ENCODE measurements around the gene TPRN.
A peak's percentile ranks its signal among the peaks of the same experiment; 100 is the strongest.

TPRN gene

GRCh38 chr9:137186385-137186784 lies 14.2 kb downstream of the TPRN start:
- peaks cover 20% of the 10 kb centered on the region for H3K4me1 ChIP-seq (ENCODE audit: insufficient read depth, low read length, poor library complexity, severe bottlenecking)
- peak overlapping the region; percentile 96 for H3K4me3 ChIP-seq (ENCODE audit: low read length, poor library complexity, severe bottlenecking)
- peaks cover 26% of the 10 kb centered on the region for H4K20me1 ChIP-seq (ENCODE audit: insufficient read depth, low read length, poor library complexity, severe bottlenecking)
- peaks cover 15% of the 10 kb centered on the region; the same call in 1 of the 2 replicates for H3K36me3 ChIP-seq (ENCODE audit: insufficient read depth, low read length)
- H3K9me2 ChIP-seq (replicated peaks; ENCODE audit: low read depth, low read length), result no peaks in the 10 kb centered on the region
- H2AFZ ChIP-seq (ENCODE audit: low read length), result no peak overlapping the region
- TF ChIP-seq EZH2phosphoT487 (IDR thresholded peaks at IDR 0.05; ENCODE audit: borderline replicate concordance) (no peak), CTCF (conservative IDR thresholded peaks at IDR 0.05; ENCODE audit: low read length) (no peak)
- no peak overlapping the region for H3K9ac ChIP-seq (ENCODE audit: low read depth, low read length, poor library complexity, severe bottlenecking)
- H3K27me3 ChIP-seq (ENCODE audit: insufficient read depth, low read length, poor library complexity, severe bottlenecking), result no peaks in the 10 kb centered on the region
- peak overlapping the region; percentile 91 for H3K4me2 ChIP-seq (ENCODE audit: low read depth, low read length, poor library complexity, severe bottlenecking)
- peaks cover 8% of the 10 kb centered on the region; the same call in 1 of the 2 replicates for H3F3A ChIP-seq (ENCODE audit: low read depth)
- peaks cover 54% of the 10 kb centered on the region for H3K79me2 ChIP-seq (ENCODE audit: insufficient read depth, low read length)
- no peaks in the 10 kb centered on the region for H3K9me3 ChIP-seq (ENCODE audit: insufficient read depth, low read depth, low read length)

- Histone ChIP-seq H3K9me2 (replicated peaks; ENCODE audit: low read depth, low read length) (no peaks in the 10 kb centered on the region), H3K4me1 (ENCODE audit: insufficient read depth, low read length, poor library complexity, severe bottlenecking) (peaks cover 20% of the 10 kb centered on the region), H4K20me1 (ENCODE audit: insufficient read depth, low read length, poor library complexity, severe bottlenecking) (peaks cover 26% of the 10 kb centered on the region), H3K4me3 (ENCODE audit: low read length, poor library complexity, severe bottlenecking) (peak overlapping the region; percentile 96), H3K79me2 (ENCODE audit: insufficient read depth, low read length) (peaks cover 49% of the 10 kb centered on the region), H2AFZ (ENCODE audit: low read length) (no peak overlapping the region), H3F3A (ENCODE audit: low read depth) (peaks cover 8% of the 10 kb centered on the region; the same call in 1 of the 2 replicates), H3K9me3 (ENCODE audit: insufficient read depth, low read depth, low read length) (no peaks in the 10 kb centered on the region), H3K27me3 (ENCODE audit: insufficient read depth, low read length, poor library complexity, severe bottlenecking) (no peaks in the 10 kb centered on the region), H3K36me3 (ENCODE audit: insufficient read depth, low read length) (peaks cover 14% of the 10 kb centered on the region; the same call in 1 of the 2 replicates), H3K9ac (ENCODE audit: low read depth, low read length, poor library complexity, severe bottlenecking) (no peak overlapping the region), H3K4me2 (ENCODE audit: low read depth, low read length, poor library complexity, severe bottlenecking) (peak overlapping the region; percentile 91)
- TF ChIP-seq EZH2phosphoT487 (IDR thresholded peaks at IDR 0.05; ENCODE audit: borderline replicate concordance), result no peak
- no peak for TF ChIP-seq CTCF (conservative IDR thresholded peaks at IDR 0.05; ENCODE audit: low read length)
These were observed 14.6 kb downstream of the TPRN start for GRCh38 chr9:137185921-137186320.

GRCh38 chr9:137184881-137185660 lies 15.5 kb downstream of the TPRN start:
- Histone ChIP-seq H3K36me3 (ENCODE audit: insufficient read depth, low read length) (peaks cover 21% of the 10 kb centered on the region; the same call in 1 of the 2 replicates), H2AFZ (ENCODE audit: low read length) (no peak overlapping the region), H3K4me1 (ENCODE audit: insufficient read depth, low read length, poor library complexity, severe bottlenecking) (peaks cover 16% of the 10 kb centered on the region), H3K9me2 (replicated peaks; ENCODE audit: low read depth, low read length) (no peaks in the 10 kb centered on the region), H3F3A (ENCODE audit: low read depth) (peaks cover 8% of the 10 kb centered on the region; the same call in 1 of the 2 replicates), H3K9ac (ENCODE audit: low read depth, low read length, poor library complexity, severe bottlenecking) (no peak overlapping the region), H3K4me2 (ENCODE audit: low read depth, low read length, poor library complexity, severe bottlenecking) (peak overlapping the region; percentile 91), H3K9me3 (ENCODE audit: insufficient read depth, low read depth, low read length) (no peaks in the 10 kb centered on the region), H3K27me3 (ENCODE audit: insufficient read depth, low read length, poor library complexity, severe bottlenecking) (no peaks in the 10 kb centered on the region), H3K4me3 (ENCODE audit: low read length, poor library complexity, severe bottlenecking) (no peak overlapping the region), H3K79me2 (ENCODE audit: insufficient read depth, low read length) (peaks cover 41% of the 10 kb centered on the region), H4K20me1 (ENCODE audit: insufficient read depth, low read length, poor library complexity, severe bottlenecking) (peaks cover 18% of the 10 kb centered on the region)
- TF ChIP-seq CTCF (conservative IDR thresholded peaks at IDR 0.05; ENCODE audit: low read length), result no peak
- TF ChIP-seq EZH2phosphoT487 (IDR thresholded peaks at IDR 0.05; ENCODE audit: borderline replicate concordance), result no peak

Measured in Loucy (cell line).